Measurements from ENCODE around the gene DNAI1.

DNAI1 gene

DNA sequence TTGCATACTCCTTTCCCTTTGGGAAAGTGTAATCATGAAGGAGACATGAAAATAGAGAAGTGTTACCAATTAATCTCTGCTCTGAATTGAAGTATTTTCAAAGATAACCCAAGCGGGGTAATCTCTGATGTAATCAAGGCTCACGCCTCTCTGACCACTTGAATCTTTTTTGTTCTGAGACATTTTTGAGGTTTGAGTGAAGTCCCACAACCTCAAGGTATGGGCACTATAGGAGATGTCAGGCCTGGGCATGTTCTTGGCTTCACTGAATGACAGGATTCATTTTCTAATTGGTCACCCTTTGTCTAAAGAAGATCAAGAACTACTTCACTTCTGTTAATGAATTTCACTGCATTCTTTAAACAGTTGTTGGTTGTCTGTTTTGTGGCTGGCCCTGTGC lies 40.5 kb downstream of the DNAI1 start:
- DNase-seq (ENCODE audit: low spot score), result no peak
- no peak overlapping the region for H3K4me3 ChIP-seq
- TF ChIP-seq, protein P1, sequence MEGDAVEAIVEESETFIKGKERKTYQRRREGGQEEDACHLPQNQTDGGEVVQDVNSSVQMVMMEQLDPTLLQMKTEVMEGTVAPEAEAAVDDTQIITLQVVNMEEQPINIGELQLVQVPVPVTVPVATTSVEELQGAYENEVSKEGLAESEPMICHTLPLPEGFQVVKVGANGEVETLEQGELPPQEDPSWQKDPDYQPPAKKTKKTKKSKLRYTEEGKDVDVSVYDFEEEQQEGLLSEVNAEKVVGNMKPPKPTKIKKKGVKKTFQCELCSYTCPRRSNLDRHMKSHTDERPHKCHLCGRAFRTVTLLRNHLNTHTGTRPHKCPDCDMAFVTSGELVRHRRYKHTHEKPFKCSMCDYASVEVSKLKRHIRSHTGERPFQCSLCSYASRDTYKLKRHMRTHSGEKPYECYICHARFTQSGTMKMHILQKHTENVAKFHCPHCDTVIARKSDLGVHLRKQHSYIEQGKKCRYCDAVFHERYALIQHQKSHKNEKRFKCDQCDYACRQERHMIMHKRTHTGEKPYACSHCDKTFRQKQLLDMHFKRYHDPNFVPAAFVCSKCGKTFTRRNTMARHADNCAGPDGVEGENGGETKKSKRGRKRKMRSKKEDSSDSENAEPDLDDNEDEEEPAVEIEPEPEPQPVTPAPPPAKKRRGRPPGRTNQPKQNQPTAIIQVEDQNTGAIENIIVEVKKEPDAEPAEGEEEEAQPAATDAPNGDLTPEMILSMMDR (IDR thresholded peaks at IDR 0.05), result no peak
- H3K27ac ChIP-seq, result no peak overlapping the region

DNA sequence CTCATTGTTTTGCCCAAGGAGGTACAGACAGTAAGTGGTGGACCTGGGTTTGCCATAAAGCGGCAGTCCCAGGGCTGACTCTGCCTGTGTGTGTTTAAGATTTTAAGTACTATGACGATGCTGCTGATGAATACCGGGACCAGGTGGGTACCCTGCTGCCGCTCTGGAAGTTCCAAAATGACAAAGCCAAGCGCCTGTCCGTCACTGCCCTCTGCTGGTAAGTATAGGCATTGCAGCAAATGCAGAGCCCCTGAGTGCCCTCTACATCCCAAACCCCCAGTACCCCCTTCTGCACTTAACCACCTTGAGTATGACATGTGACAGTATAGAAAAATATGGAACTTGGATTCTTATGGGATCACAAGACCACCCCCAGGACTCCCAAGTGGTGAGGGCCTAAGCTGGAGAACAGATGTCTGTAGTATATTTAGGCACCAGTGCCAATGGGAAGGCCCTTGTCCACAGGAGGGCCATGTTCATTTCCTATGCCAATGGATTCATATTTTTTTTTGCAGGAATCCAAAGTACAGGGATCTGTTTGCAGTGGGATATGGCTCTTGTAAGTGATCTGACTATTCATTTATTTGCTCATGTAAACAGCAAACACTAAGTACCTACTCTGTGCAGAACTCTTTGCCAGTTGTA lies 42.1 kb downstream of the DNAI1 start:
- TF ChIP-seq, protein P1 (IDR thresholded peaks at IDR 0.05), result peak; percentile 97
- Histone ChIP-seq H3K27ac (no peak overlapping the region), H3K4me3 (no peak overlapping the region)
- no peak for DNase-seq (ENCODE audit: low spot score)

DNA sequence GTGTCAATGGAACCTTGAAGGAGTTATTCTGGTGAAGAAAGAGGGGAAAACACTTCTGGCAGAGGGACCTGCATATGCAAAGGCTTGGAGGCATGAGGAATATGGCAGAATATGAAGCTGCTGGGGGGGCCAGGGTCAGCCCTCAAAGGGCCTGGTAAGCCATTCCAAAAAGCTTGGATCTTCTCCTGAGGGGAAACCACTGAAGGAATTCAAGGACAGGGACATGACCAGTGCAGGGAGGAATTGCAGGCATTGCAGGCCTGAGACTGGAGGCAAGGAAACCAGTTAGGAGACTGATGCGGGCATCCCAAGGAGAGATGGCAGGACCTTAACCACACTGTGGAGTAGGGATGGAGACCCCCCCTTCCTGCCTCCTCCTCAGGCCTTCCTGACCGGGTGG lies 42.8 kb downstream of the DNAI1 start:
- DNase-seq (ENCODE audit: low spot score), result no peak
- Histone ChIP-seq H3K4me3 (no peak overlapping the region), H3K27ac (no peak overlapping the region)
- TF ChIP-seq, protein P1 (IDR thresholded peaks at IDR 0.05), result no peak

DNA sequence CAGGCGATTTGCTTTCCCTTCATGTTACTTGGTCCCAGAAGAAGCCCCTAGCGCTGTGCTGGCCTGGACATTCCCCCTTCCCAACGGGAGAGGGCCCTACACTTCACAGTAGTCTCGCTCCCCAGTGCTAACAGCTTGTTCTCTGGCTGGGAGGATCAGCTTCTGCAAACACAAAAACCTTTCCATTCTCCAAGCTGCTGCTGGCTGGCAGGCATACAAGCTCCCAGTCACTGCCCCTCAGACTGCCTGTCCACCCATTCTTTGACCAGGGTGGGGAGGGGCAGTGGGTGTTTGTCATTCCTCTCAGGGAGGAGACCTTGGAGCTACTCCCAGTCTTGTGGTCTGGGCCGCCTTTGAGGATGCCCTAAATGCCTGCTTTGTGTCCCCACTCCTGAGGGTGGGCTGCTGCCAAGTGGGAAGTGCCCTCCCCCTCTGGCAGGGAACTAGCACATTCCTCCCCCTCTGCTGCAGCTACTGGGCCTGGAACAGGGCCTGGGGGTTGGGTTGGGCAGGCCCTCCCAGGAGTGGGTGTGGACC lies 43.4 kb downstream of the DNAI1 start:
- DNase-seq (ENCODE audit: low spot score), result no peak
- H3K4me3 ChIP-seq, result no peak overlapping the region
- H3K27ac ChIP-seq, result peak overlapping the region in 1 of 2 donors; percentile 16
- TF ChIP-seq, protein P1 (IDR thresholded peaks at IDR 0.05), result no peak

DNA sequence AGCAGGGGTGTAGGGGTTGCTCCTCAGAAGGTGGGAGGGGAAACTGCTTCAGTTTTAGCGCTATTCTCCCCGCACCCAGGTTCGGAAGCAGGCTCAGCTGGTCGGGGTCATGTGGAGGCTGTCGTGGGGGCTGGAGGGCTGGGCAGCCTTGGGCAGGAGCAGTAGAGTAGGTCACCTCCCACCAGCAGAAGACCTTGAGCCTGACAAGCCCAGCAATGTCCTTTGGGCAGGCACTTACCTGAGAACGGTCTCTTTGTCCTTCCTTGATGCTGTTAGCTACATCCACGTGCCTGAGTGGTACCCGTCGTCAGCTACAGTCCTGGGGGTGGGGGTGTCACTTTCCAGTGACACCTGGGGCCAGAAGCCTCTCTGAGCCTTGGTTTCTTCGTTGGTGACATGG lies 43.9 kb downstream of the DNAI1 start:
- no peak for DNase-seq (ENCODE audit: low spot score)
- no peak overlapping the region for H3K4me3 ChIP-seq
- TF ChIP-seq, protein P1 (IDR thresholded peaks at IDR 0.05), result no peak
- peak overlapping the region in 1 of 2 donors; percentile 16 for H3K27ac ChIP-seq

DNA sequence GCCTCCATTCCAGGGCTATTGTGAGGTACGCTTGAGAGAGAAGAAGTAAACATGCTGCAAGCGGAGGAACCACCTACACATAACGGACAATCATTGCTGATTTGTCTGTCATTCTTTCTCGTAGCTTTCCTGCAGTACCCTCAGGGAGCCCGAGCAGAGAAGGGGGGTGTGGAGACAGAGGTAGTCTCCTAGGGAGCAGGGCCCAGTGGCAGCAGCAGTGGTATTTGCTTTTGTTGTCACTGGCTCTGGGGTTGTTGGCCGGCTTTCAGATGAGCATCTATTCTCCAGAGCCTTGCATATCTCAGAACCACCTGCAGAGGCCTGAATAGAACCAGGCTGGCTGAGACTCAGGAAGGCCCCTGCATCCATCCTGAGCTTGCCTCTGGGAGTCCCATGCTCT lies 44.3 kb downstream of the DNAI1 start:
- TF ChIP-seq, protein P1 (IDR thresholded peaks at IDR 0.05), result no peak
- H3K27ac ChIP-seq, result no peak overlapping the region
- H3K4me3 ChIP-seq, result no peak overlapping the region
- DNase-seq (ENCODE audit: low spot score), result no peak

DNA sequence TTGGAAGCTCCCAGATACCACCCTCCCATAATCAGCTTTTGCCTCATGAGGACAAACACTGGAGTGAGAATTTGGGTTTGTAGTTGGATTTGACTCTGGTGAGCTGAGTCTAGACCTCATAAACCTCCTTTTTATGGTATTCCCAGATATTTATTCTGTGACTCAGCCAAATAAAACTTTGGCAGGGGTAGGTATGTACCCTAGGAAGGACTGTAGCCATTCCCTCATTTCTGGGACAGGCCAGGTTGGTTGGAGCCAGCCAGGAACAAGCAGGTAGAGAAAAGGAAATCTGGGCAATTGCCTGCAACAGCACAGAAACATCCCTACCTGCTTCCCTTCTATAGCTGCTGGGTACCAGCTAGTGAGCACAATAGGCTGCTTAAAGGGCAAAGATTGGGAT lies 44.8 kb downstream of the DNAI1 start:
- no peak overlapping the region for H3K27ac ChIP-seq
- no peak overlapping the region for H3K4me3 ChIP-seq
- no peak for DNase-seq (ENCODE audit: low spot score)
- TF ChIP-seq, protein P1 (IDR thresholded peaks at IDR 0.05), result no peak
